Spleen (tissue), 11 donors: ENCODE measurements around the gene ABCA3. TPM values are rescaled to one million over a fixed set of nuclear protein-coding genes. Genes with fewer than 3 reads are reported as not detected.

Experiments used
- DNase-seq: peaks from one replicate; pipeline ENCODE4 v3.0.0-alpha.2; 2020
- H3K27ac ChIP-seq, 8 donors: fragments of 200-600 bp; sonication (generic) in 7 of 8; 1 replicate in 4 of 8; 2 replicates in 4 of 8; pipeline versions ENCODE4 v1.5.0 to v1.8.0; 2016 to 2021; ENCODE audit warnings: inconsistent platforms in 4 of 8, mild to moderate bottlenecking in 4 of 8, moderate library complexity in 1 of 8
- H3K27me3 ChIP-seq, 7 donors: fragments of 200-600 bp; sonication (generic) in 6 of 7; replicated peaks in 1 of 7; 1 replicate in 4 of 7; 2 replicates in 3 of 7; pipeline versions ENCODE4 v1.5.0 to v1.8.0; 2016 to 2021; ENCODE audit warnings: inconsistent platforms in 3 of 7, mild to moderate bottlenecking in 1 of 7
- H3K36me3 ChIP-seq, 6 donors: fragments of 200-600 bp; sonication (generic) in 5 of 6; 1 replicate in 4 of 6; 2 replicates in 2 of 6; pipeline versions ENCODE4 v1.5.0 to v1.8.0; 2016 to 2021; ENCODE audit warnings: inconsistent platforms in 2 of 6
- H3K4me1 ChIP-seq, 6 donors: fragments of 200-600 bp; sonication (generic) in 5 of 6; 1 replicate in 3 of 6; 2 replicates in 3 of 6; pipeline versions ENCODE4 v1.5.0 to v1.8.0; 2016 to 2021; ENCODE audit warnings: inconsistent platforms in 3 of 6
- H3K4me3 ChIP-seq, 8 donors: fragments of 200-600 bp; sonication (generic) in 7 of 8; 1 replicate in 4 of 8; 2 replicates in 4 of 8; pipeline versions ENCODE4 v1.5.0 to v1.8.0; 2016 to 2021; ENCODE audit warnings: inconsistent platforms in 4 of 8, mild to moderate bottlenecking in 4 of 8, moderate library complexity in 2 of 8
- H3K9me3 ChIP-seq, 8 donors: fragments of 200-600 bp; sonication (generic) in 7 of 8; 1 replicate in 4 of 8; 2 replicates in 4 of 8; pipeline versions ENCODE4 v1.5.0 to v1.8.0; 2016 to 2021; ENCODE audit warnings: inconsistent platforms in 4 of 8
- POLR2A ChIP-seq, 3 donors: fragments of 450-650 bp; IDR thresholded peaks; one replicate each; pipeline ENCODE4 v1.5.1; 2017; ENCODE audit warnings: antibody characterized with exemption in 3 of 3, mild to moderate bottlenecking in 1 of 3
- POLR2AphosphoS5 ChIP-seq, 3 donors: sonication (generic); formaldehyde crosslinking; IDR thresholded peaks; one replicate each; pipeline ENCODE4 v1.5.1; 2017; ENCODE audit warnings: antibody characterized with exemption in 3 of 3
- WGBS, 5 donors: extraction: QIAGEN DNeasy Blood & Tissue Kit in 3 of 5; methylation state at CpG; one replicate each; pipeline versions ENCODE4 v1.1.5 to v1.1.7; 2013 to 2018; 5-methylcytosine and 5-hydroxymethylcytosine counted together
- intact Hi-C: fragments of 100-400 bp; cut with DNase I; formaldehyde crosslinking; loops from one replicate; pipeline ENCODE4 v1.15.0; 2023; ENCODE audit warnings: low total_unique reads
- polyA plus RNA-seq, 3 donors: library from polyadenylated mRNA; stranded (reverse); fragments of 200-250 nt; gene quantifications; one replicate each; pipeline ENCODE4 v1.2.1, GENCODE V29; 2013
- total RNA-seq, 7 donors: library from RNA; depleted of rRNA in 3 of 7; stranded (reverse); fragments of >200 nt in 3 of 7; fragmentation: NEBNext Ultra II Directional in 4 of 7; extraction: Animal tissue kit (Norgen Biotek cat#: 25700) in 4 of 7; gene quantifications; one replicate each; pipeline versions ENCODE4 v1.1.0 to v1.2.1, GENCODE V29; 2016 to 2021
- TF ChIP-seq, protein P1 (sequence below), 11 experiments: fragments of 200-600 bp in 7 of 11; fragments of 450-650 bp in 4 of 11; sonication (generic) in 4 of 11; IDR thresholded peaks in 8 of 11; conservative IDR thresholded peaks in 3 of 11; 1 replicate in 7 of 11; 2 replicates in 4 of 11; pipeline versions ENCODE4 v1.4.0 to v1.8.0; 2016 to 2021; ENCODE audit warnings: antibody characterized with exemption in 11 of 11, inconsistent platforms in 4 of 11, mild to moderate bottlenecking in 1 of 11
- donor health status: healthy with polysubstance abuse.
- donor health status: DM: no; HTN: no; CAD: no; lungs with moderate emphysema.
- donor health status: DM: no; HTN: no; CAD: no.
- donor health status: Bipolar disorder and iron deficiency.
- donor health status: healthy.
- donor health status: DM: no; HTN: no; CAD: no.
- donor health status: DM: yes; HTN: yes; CAD: no.

ABCA3 gene
- total and polyA plus RNA-seq, 10 donors = 2.5 to 12.6 (median 6.8) TPM

DNA sequence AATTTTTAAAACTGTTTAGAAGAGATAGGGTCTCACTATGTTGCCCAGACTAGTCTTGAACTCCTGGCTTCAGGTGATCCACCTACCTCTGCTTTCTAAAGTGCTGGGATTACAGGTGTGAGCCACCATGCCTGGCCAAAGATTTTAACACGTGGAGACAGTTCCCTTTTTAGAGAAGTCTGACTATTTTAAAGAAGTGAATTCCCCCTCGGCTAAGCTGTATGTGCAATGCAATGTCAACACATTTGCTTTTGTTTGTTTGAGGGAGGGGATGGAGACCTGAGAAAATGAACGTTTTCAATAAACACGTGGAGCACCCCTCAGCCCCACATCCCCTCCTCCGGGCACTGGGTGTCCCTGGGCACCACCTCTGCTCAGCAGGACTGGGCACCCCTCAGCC, 58.3 kb downstream of the ABCA3 start:
- 63 to 78% (median 65%) methylated on average over 4 to 5 of the region's 5 CpGs for WGBS, 5 donors
- no peak overlapping the region for H3K27ac ChIP-seq
- intact Hi-C loops = no loop called here
- no peaks in the 10 kb centered on the region for H3K27me3 ChIP-seq
- H3K4me1 ChIP-seq = no peaks in the 10 kb centered on the region
- H3K4me3 ChIP-seq = no peak overlapping the region
- TF ChIP-seq, protein P1, sequence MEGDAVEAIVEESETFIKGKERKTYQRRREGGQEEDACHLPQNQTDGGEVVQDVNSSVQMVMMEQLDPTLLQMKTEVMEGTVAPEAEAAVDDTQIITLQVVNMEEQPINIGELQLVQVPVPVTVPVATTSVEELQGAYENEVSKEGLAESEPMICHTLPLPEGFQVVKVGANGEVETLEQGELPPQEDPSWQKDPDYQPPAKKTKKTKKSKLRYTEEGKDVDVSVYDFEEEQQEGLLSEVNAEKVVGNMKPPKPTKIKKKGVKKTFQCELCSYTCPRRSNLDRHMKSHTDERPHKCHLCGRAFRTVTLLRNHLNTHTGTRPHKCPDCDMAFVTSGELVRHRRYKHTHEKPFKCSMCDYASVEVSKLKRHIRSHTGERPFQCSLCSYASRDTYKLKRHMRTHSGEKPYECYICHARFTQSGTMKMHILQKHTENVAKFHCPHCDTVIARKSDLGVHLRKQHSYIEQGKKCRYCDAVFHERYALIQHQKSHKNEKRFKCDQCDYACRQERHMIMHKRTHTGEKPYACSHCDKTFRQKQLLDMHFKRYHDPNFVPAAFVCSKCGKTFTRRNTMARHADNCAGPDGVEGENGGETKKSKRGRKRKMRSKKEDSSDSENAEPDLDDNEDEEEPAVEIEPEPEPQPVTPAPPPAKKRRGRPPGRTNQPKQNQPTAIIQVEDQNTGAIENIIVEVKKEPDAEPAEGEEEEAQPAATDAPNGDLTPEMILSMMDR (IDR thresholded peaks at IDR 0.05 in 8 of 11, conservative IDR thresholded peaks at IDR 0.05 in 3 of 11) = no peak
- no peak for TF ChIP-seq POLR2AphosphoS5 (IDR thresholded peaks at IDR 0.05)
- peaks cover 0 to 67% (median 9%) of the 10 kb centered on the region in 6 donors for H3K36me3 ChIP-seq
- no peak for DNase-seq
- no peaks in the 10 kb centered on the region for H3K9me3 ChIP-seq

DNA sequence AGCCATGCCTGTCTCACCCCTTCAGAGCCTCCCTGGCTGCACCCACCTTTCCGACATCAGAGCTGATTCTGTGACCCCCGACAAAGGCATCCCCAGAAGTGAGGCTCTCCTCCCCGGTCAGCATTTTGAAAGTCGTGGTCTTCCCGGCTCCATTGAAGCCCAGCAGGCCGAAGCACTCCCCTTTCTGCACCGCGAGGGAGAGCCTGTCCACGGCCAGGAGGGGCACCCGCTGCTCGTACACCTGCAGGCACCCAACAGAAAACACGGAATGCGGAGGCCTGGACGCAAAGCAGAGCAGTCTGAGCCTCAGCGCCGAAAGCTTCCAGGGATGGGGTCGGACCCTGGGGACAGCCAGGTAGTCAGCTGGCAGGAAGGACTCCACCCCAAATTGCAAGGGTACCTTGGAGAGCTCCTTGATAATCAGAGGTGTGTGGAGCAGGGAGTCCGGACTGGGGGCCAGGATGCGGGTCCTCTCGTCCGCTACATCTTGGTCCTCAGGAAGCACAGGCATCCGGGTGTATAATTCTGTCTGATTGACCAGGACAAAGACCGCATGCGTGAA, 59.5 kb downstream of the ABCA3 start:
- Histone ChIP-seq H3K36me3 (peaks cover 0 to 66% (median 7%) of the 10 kb centered on the region in 6 donors), H3K27me3 (no peaks in the 10 kb centered on the region), H3K9me3 (no peaks in the 10 kb centered on the region), H3K4me1 (no peaks in the 10 kb centered on the region), H3K4me3 (no peak overlapping the region), H3K27ac (no peak overlapping the region)
- 84 to 89% (median 86%) methylated on average over 23 to 24 of the region's 24 CpGs for WGBS, 5 donors
- no peak for DNase-seq
- TF ChIP-seq, protein P1 (IDR thresholded peaks at IDR 0.05 in 8 of 11, conservative IDR thresholded peaks at IDR 0.05 in 3 of 11) = no peak
- TF ChIP-seq POLR2AphosphoS5 (IDR thresholded peaks at IDR 0.05) = no peak
- TF ChIP-seq POLR2A (IDR thresholded peaks at IDR 0.05) = no peak
- intact Hi-C loops = no loop called here

DNA sequence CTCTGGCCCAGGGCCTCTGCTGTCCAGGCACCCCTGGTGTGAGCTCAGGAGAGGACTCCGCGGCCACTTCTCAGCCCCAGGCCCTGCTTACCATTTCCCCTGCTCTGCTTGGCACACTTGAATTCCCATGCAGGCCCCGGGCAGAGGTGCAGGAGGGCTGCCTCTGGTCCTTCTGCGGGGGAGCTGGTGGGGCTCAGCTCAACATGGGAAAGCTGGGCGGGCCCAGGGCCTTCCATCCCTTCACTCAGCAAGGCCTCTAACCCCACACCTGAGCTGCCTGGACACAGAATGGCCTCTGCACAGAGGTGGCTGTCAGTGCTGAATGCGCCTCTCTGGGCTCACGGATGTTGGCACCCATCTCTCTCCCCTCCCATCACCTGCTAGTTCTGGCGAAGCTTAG, 60.1 kb downstream of the ABCA3 start:
- H3K9me3 ChIP-seq = no peaks in the 10 kb centered on the region
- WGBS, 5 donors = 91 to 96% (median 92%) methylated on average over 7 to 8 of the region's 8 CpGs
- H3K4me1 ChIP-seq = no peaks in the 10 kb centered on the region
- intact Hi-C loops = no loop called here
- no peak overlapping the region for H3K27ac ChIP-seq
- H3K36me3 ChIP-seq = peaks cover 0 to 61% (median 7%) of the 10 kb centered on the region in 6 donors
- TF ChIP-seq POLR2AphosphoS5 (IDR thresholded peaks at IDR 0.05) (no peak), POLR2A (IDR thresholded peaks at IDR 0.05) (no peak)
- TF ChIP-seq, protein P1 (IDR thresholded peaks at IDR 0.05 in 8 of 11, conservative IDR thresholded peaks at IDR 0.05 in 3 of 11) = no peak
- H3K27me3 ChIP-seq = no peaks in the 10 kb centered on the region
- H3K4me3 ChIP-seq = no peak overlapping the region
- DNase-seq = no peak

DNA sequence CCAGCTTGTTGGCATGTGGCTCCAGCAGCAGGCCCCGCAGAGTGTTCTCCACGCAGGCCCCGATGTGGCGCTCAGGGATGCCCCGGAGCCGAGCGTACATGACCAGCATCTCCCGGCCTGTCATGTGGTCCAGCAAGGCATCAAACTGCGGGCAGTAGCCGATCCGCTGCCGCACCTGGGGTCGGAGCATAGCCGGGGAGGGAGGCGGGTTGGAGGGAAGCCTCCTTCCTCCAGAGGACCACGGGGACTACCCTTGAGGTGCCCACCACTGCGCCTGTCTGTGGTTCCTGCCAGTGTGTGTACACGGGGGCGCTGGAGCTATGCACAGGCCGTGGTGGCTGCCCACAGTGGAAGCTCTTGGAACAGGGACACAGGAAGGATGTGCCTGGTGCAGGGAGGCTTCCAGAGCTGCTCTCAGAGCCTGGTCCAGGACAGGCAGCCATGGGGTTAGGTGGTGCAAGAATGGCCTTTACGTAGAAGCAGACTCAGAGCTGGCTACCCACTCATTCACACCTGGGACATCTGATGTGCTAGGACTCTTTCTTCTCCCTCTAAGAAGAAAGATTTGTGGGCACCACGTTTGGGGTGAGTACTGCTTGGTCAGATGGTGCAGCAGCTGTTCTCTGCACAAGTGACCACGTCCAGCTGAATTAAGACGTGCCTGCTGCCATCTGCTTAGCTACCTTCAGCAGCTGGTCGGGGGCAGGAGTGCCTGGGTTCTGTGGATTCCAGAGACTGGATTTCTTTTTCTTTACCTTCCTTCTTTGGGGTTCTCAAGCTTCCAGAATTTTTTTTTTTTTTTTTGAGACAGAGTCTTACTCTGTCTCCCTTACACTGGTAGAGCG, 61.4 kb downstream of the ABCA3 start:
- no peaks in the 10 kb centered on the region for H3K27me3 ChIP-seq
- TF ChIP-seq, protein P1 (IDR thresholded peaks at IDR 0.05 in 8 of 11, conservative IDR thresholded peaks at IDR 0.05 in 3 of 11) = no peak
- no peak for TF ChIP-seq POLR2A (IDR thresholded peaks at IDR 0.05)
- TF ChIP-seq POLR2AphosphoS5 (IDR thresholded peaks at IDR 0.05) = no peak
- H3K4me3 ChIP-seq = no peak overlapping the region
- intact Hi-C loops = no loop called here
- no peak for DNase-seq
- 78 to 89% (median 87%) methylated on average over 7 to 26 of the region's 26 CpGs for WGBS, 5 donors
- no peaks in the 10 kb centered on the region for H3K4me1 ChIP-seq
- H3K9me3 ChIP-seq = no peaks in the 10 kb centered on the region
- H3K27ac ChIP-seq = no peak overlapping the region
- peaks cover 0 to 48% (median 5%) of the 10 kb centered on the region in 6 donors for H3K36me3 ChIP-seq
